Transverse colon (tissue), 4 donors: ENCODE measurements around the gene DIRAS1. TPM values are rescaled to one million over a fixed set of nuclear protein-coding genes. Genes with fewer than 3 reads are reported as not detected.

Source experiments
- DNase-seq: peaks from one replicate; pipeline ENCODE4 v3.0.0-alpha.2; 2019
- H3K27ac ChIP-seq, 4 donors: fragments of 200-600 bp; sonication (generic); 2 replicates each; pipeline ENCODE4 v1.5.1; 2016 to 2018; ENCODE audit warnings: inconsistent platforms in 4 of 4
- H3K27me3 ChIP-seq: fragments of 200-600 bp; sonication (generic); 2 replicates; pipeline ENCODE4 v1.5.1; 2017; ENCODE audit warnings: inconsistent platforms
- H3K36me3 ChIP-seq, 4 donors: fragments of 200-600 bp; sonication (generic); 2 replicates each; pipeline ENCODE4 v1.5.1; 2017 to 2019; ENCODE audit warnings: inconsistent platforms in 4 of 4
- H3K4me1 ChIP-seq, 4 donors: fragments of 200-600 bp; sonication (generic); 2 replicates each; pipeline ENCODE4 v1.5.1; 2017 to 2020; ENCODE audit warnings: inconsistent platforms in 4 of 4
- H3K4me3 ChIP-seq, 4 donors: fragments of 200-600 bp; sonication (generic); 1 replicate in 1 of 4; 2 replicates in 3 of 4; pipeline versions ENCODE4 v1.5.1 to v1.6.1; 2017 to 2019; ENCODE audit warnings: inconsistent platforms in 4 of 4
- H3K9me3 ChIP-seq, 2 donors: fragments of 200-600 bp; sonication (generic); 2 replicates each; pipeline ENCODE4 v1.5.1; 2017 to 2019; ENCODE audit warnings: inconsistent platforms in 2 of 2
- EP300 ChIP-seq: sonication (generic); formaldehyde crosslinking; IDR thresholded peaks from one replicate; pipeline ENCODE4 v1.6.1; 2017; ENCODE audit warnings: antibody characterized with exemption, low read depth
- POLR2A ChIP-seq: fragments of 450-650 bp; IDR thresholded peaks from one replicate; pipeline ENCODE4 v1.6.1; 2016; ENCODE audit warnings: antibody characterized with exemption, mild to moderate bottlenecking, moderate library complexity
- POLR2AphosphoS5 ChIP-seq, 3 donors: sonication (generic); formaldehyde crosslinking; IDR thresholded peaks; one replicate each; pipeline ENCODE4 v1.6.1; 2016; ENCODE audit warnings: antibody characterized with exemption in 3 of 3
- WGBS, 2 donors: methylation state at CpG; one replicate each; pipeline ENCODE4 v1.1.5; 2018; ENCODE audit warnings: low coverage in 1 of 2; 5-methylcytosine and 5-hydroxymethylcytosine counted together
- in situ Hi-C, 4 donors: fragments of 200-750 bp; cut with MboI; loops; one replicate each; pipeline versions ENCODE4 v1.15.0 to v1.15.1; 2017; ENCODE audit warnings: low sequenced_read_pairs in 3 of 4, low pct_ligation_motif_present in 1 of 4, low pct_unique_long_range_greater_than_20kb in 1 of 4
- intact Hi-C: fragments of 100-400 bp; cut with DNase I; formaldehyde crosslinking; loops from one replicate; pipeline ENCODE4 v1.15.1; 2023; ENCODE audit warnings: low total_unique reads
- total RNA-seq, 4 donors: library from RNA; depleted of rRNA; stranded (reverse); fragments of >200 nt; gene quantifications; one replicate each; pipeline ENCODE4 v1.1.0, GENCODE V29; 2016
- TF ChIP-seq, protein P1 (sequence below), 5 experiments: fragments of 200-600 bp in 3 of 5; fragments of 450-650 bp in 2 of 5; sonication (generic) in 3 of 5; IDR thresholded peaks; 1 replicate in 2 of 5; 2 replicates in 3 of 5; pipeline ENCODE4 v1.5.1; 2016 to 2017; ENCODE audit warnings: antibody characterized with exemption in 5 of 5, inconsistent platforms in 3 of 5, mild to moderate bottlenecking in 2 of 5, moderate library complexity in 1 of 5

DIRAS1 gene
- total RNA-seq, 4 donors from 2014 or later = 0.41 to 1.4 (median 0.64) TPM; not detected in 1

DNA sequence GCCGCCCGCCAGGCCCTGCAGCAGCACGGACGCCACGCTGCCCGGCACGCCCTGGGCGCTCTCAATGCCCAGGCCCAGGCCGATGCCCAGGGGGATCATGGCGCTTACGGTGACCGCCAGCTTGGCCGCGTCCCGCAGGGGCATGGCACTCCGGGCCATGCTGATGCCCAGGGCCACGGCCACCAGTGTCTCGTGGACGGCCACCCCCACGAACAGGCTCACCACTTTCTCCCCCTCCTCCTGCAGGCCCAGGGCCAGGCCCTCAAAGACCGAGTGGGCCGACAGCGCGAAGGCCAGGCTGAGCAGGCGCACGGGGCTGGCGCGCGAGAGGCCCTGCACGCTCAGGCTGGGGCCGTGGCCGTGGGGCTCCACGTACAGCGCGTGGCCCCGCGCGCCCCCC, 11.7 kb upstream of the DIRAS1 start:
- no peak for DNase-seq
- H3K27ac ChIP-seq = no peak overlapping the region
- 98% methylated on average over 26 of the region's 38 CpGs; no CpG with 5 or more reads in 1 of the 2 donors for WGBS, 2 donors
- H3K27me3 ChIP-seq = peaks cover 1% of the 10 kb centered on the region
- TF ChIP-seq POLR2A (no peak), EP300 (no peak), POLR2AphosphoS5 (IDR thresholded peaks at IDR 0.05) (no peak)
- TF ChIP-seq, protein P1, sequence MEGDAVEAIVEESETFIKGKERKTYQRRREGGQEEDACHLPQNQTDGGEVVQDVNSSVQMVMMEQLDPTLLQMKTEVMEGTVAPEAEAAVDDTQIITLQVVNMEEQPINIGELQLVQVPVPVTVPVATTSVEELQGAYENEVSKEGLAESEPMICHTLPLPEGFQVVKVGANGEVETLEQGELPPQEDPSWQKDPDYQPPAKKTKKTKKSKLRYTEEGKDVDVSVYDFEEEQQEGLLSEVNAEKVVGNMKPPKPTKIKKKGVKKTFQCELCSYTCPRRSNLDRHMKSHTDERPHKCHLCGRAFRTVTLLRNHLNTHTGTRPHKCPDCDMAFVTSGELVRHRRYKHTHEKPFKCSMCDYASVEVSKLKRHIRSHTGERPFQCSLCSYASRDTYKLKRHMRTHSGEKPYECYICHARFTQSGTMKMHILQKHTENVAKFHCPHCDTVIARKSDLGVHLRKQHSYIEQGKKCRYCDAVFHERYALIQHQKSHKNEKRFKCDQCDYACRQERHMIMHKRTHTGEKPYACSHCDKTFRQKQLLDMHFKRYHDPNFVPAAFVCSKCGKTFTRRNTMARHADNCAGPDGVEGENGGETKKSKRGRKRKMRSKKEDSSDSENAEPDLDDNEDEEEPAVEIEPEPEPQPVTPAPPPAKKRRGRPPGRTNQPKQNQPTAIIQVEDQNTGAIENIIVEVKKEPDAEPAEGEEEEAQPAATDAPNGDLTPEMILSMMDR (IDR thresholded peaks at IDR 0.05) = no peak
- H3K4me1 ChIP-seq = no peaks in the 10 kb centered on the region
- H3K9me3 ChIP-seq = no peaks in the 10 kb centered on the region
- in situ Hi-C loops (no loop called here), intact Hi-C loops (no loop called here)
- no peak overlapping the region for H3K4me3 ChIP-seq
- no peaks in the 10 kb centered on the region for H3K36me3 ChIP-seq

DNA sequence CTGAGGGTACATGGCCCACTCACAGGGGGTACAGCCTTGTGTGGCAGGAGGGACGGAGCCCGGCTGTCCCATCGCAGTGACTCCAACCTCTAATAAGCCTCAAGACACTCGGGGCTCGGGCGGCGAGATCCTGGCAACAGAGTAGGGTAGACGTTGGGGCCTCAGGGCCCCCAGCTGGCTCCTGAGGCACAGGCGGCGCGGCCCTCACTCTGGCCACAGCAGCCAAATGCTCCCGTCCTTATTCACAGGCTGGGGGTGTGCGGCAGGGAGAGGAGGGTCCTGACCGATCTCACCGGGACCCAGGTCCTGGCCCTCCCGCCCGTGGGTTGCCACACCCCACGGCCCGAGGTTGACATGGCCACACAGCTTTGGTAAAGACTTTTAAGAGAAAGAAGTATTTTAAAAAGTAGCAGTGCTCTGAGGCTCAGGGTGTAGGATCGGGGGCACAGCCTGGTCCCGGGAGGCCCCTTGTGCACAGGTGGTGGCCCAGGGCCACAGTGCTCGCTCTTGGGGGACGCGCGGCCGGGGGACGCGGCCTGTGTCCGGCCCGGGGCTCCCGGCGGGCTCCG, 11.1 kb upstream of the DIRAS1 start:
- TF ChIP-seq, protein P1 (IDR thresholded peaks at IDR 0.05) = no peak
- TF ChIP-seq POLR2AphosphoS5 (IDR thresholded peaks at IDR 0.05) = no peak
- TF ChIP-seq EP300 = no peak
- no peak for TF ChIP-seq POLR2A
- Histone ChIP-seq H3K36me3 (no peaks in the 10 kb centered on the region), H3K4me3 (no peak overlapping the region), H3K4me1 (no peaks in the 10 kb centered on the region), H3K27ac (no peak overlapping the region), H3K27me3 (peaks cover 8% of the 10 kb centered on the region), H3K9me3 (no peaks in the 10 kb centered on the region)
- in situ Hi-C loops = no loop called here
- 94% methylated on average over 33 of the region's 33 CpGs; no CpG with 5 or more reads in 1 of the 2 donors for WGBS, 2 donors
- DNase-seq = no peak
- intact Hi-C loops = no loop called here

DNA sequence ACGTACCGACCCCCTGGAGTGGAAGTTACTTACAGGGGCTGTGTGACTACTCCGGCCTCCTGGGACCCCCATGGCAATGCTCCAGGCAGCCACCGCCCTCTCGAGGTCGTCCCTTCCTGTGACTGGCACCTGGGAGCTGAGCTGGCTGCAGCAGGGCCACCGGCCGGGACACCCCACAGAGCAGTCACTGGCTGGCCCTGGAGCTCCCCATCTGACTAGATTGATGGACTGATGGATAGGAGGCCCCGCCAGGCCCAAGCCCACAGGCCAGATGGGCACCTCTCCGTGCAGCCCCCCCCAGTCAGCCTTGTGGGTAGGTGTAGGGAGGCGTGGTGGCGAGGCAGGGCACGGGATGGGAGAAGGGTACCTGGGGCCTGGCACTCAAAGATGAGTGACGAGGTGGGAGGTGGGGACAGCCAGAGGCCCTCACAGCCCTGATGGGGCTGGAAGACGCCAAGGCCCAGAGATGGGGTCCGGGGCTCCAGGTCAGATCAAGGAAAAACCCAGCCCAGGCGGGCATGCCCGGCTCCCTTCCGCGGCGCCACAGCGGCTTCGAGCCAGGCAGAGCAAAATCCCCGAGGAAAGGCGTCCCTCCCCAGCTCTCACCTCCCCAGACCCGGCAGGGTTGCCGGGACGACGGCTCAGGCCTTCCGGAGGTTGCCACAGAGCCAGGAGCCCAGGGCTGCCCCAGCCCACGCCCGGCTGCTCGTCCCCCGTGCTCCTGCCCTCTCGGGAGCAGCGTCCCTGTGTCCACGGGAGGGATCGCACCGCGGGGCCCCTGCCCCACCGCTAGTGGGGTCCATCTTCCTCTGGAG, 10.2 kb upstream of the DIRAS1 start:
- no peaks in the 10 kb centered on the region for H3K36me3 ChIP-seq
- no peaks in the 10 kb centered on the region for H3K4me1 ChIP-seq

More for the DNA sequence above, 10.2 kb upstream of the DIRAS1 start:
- WGBS, 2 donors = 88% methylated on average over 38 of the region's 41 CpGs; no CpG with 5 or more reads in 1 of the 2 donors
- Histone ChIP-seq H3K27ac (no peak overlapping the region), H3K9me3 (no peaks in the 10 kb centered on the region), H3K27me3 (peaks cover 16% of the 10 kb centered on the region), H3K4me3 (no peak overlapping the region)
- no peak for DNase-seq
- in situ Hi-C loops (no loop called here), intact Hi-C loops (no loop called here)
- no peak for TF ChIP-seq EP300
- no peak for TF ChIP-seq POLR2A
- no peak for TF ChIP-seq POLR2AphosphoS5 (IDR thresholded peaks at IDR 0.05)
- TF ChIP-seq, protein P1 (IDR thresholded peaks at IDR 0.05) = no peak
